Stimulated activated CD8-positive, alpha-beta memory T cell treated with anti-CD3 and anti-CD28 coated beads, Interleukin-15, amount 100 ng/mL, for 4 hours (primary cell): ENCODE data around the gene MEF2A.
"Not testable (repeated sequence)": the region's sequence is repeated elsewhere in the genome, so short reads cannot be mapped to it uniquely, and the experiment has no call there.

Experiments used
- DNase-seq, 2 donors: peaks; one replicate each; pipeline ENCODE4 v3.0.0-alpha.2; 2020; ENCODE audit warnings: low read depth in 2 of 2

The MEF2A gene

GRCh38 chr15:99729327-99729726, 163.5 kb downstream of the MEF2A start:
- DNase-seq, result no peak

GRCh38 chr15:99729920-99730319, 164.1 kb downstream of the MEF2A start:
- no peak for DNase-seq

- no peak for DNase-seq
These were observed 165.7 kb downstream of the MEF2A start for GRCh38 chr15:99731336-99732123.

GRCh38 chr15:99732124-99732750, 166.5 kb downstream of the MEF2A start:
- DNase-seq, result no peak

- no peak for DNase-seq
These were observed 167.0 kb downstream of the MEF2A start for GRCh38 chr15:99732751-99733267.

- peak; percentile 96 to 98 for DNase-seq
These were observed 167.7 kb downstream of the MEF2A start, which contains the start of gene LYSMD4 for GRCh38 chr15:99733268-99734039. Gene LYSMD4, minus strand, starts transcription at chr15:99733437. Its CDS starts 1,438 bp downstream, at chr15:99731999.

- not testable (repeated sequence) for DNase-seq
These were observed 168.2 kb downstream of the MEF2A start for GRCh38 chr15:99734040-99734291.

- DNase-seq, result no peak
These were observed 168.8 kb downstream of the MEF2A start for GRCh38 chr15:99734575-99734974.

- DNase-seq, result no peak
These were observed 170.1 kb downstream of the MEF2A start for GRCh38 chr15:99735868-99736267.

- DNase-seq, result no peak
These were observed 170.9 kb downstream of the MEF2A start for GRCh38 chr15:99736702-99737101.

- DNase-seq, result no peak
These were observed 172.4 kb downstream of the MEF2A start for GRCh38 chr15:99738021-99738847.

- no peak for DNase-seq
These were observed 176.1 kb downstream of the MEF2A start for GRCh38 chr15:99741835-99742234.

GRCh38 chr15:99744142-99744541, 178.4 kb downstream of the MEF2A start:
- no peak for DNase-seq

GRCh38 chr15:99745370-99746086, 179.7 kb downstream of the MEF2A start:
- DNase-seq, result no peak

GRCh38 chr15:99749386-99749785, 183.6 kb downstream of the MEF2A start:
- DNase-seq, result no peak

- not testable (repeated sequence) for DNase-seq
These were observed 184.5 kb downstream of the MEF2A start for GRCh38 chr15:99750326-99750725.

GRCh38 chr15:99752556-99752955, 186.8 kb downstream of the MEF2A start:
- DNase-seq, result no peak

GRCh38 chr15:99753066-99753465, 187.3 kb downstream of the MEF2A start:
- DNase-seq, result no peak

GRCh38 chr15:99755692-99756409, 190.1 kb downstream of the MEF2A start:
- DNase-seq, result peak in 1 of 2 donors; percentile 2

GRCh38 chr15:99762288-99762687, 196.5 kb downstream of the MEF2A start:
- DNase-seq, result no peak
